BJ (cell line): ENCODE measurements around the gene HIVEP2. TPM values are rescaled to one million over a fixed set of nuclear protein-coding genes. Genes with fewer than 3 reads are reported as not detected.

Experiments used
- CTCF ChIA-PET: fragments of 350-600 bp; formaldehyde crosslinking; extraction: SDS; loops from one replicate; lab custom pipeline; 2021; ENCODE audit warnings: antibody characterized with exemption, inconsistent platforms; lab: Yijun Ruan, JAX
- POLR2A ChIA-PET: fragments of 300-600 bp; sonication (Branson Sonifier 250); formaldehyde crosslinking; extraction: SDS; loops from one replicate; lab custom pipeline; 2021; ENCODE audit warnings: antibody characterized with exemption; lab: Charles Lee
- DNase-seq: peaks from one replicate; pipeline ENCODE4 v3.0.0-alpha.2; 2011; ENCODE audit warnings: low read depth
- H3K27me3 ChIP-seq: 2 replicates; pipeline ENCODE4 v1.6.0; 2011; ENCODE audit warnings: low read length; ENCODE audit not compliant: control insufficient read depth, insufficient read depth
- H3K36me3 ChIP-seq: 2 replicates; pipeline ENCODE4 v1.5.1; 2011; ENCODE audit warnings: low read length; ENCODE audit not compliant: control insufficient read depth, insufficient read depth
- H3K4me3 ChIP-seq: 2 replicates; pipeline ENCODE4 v1.5.1; 2011; ENCODE audit warnings: low read depth, mild to moderate bottlenecking, control low read depth, low read length
- CTCF ChIP-seq: IDR thresholded peaks from 2 replicates; pipeline ENCODE4 v1.5.1; 2011; ENCODE audit warnings: low read depth, mild to moderate bottlenecking, control low read depth, inconsistent platforms, low read length, moderate library complexity; ENCODE audit not compliant: insufficient read depth
- polyA plus RNA-seq: library from polyadenylated mRNA; depleted of rRNA; stranded (reverse); fragments of >200 nt; gene quantifications from 2 replicates; pipeline ENCODE4 v1.2.3, GENCODE V29; 2011

The HIVEP2 gene
- polyA plus RNA-seq, 1 experiment = 3.7 TPM

GRCh38 chr6:142883011-142883410, 62.0 kb downstream of the HIVEP2 start:
- Histone ChIP-seq H3K4me3 (no peak overlapping the region), H3K27me3 (no peaks in the 10 kb centered on the region), H3K36me3 (no peaks in the 10 kb centered on the region)
- CTCF ChIA-PET = interaction anchor here (1.4 to 2.2 kb wide), 3 partner anchors 11 to 544 kb away, joined by 3 to 6 read pairs (median 6); no protein-coding TSS in a partner anchor
- POLR2A ChIA-PET = no interaction called here
- no peak for DNase-seq
- TF ChIP-seq CTCF = no peak

GRCh38 chr6:142881761-142882160, 63.2 kb downstream of the HIVEP2 start:
- POLR2A ChIA-PET = interaction anchor here (0.6 kb wide), 1 partner anchor 63 kb away, joined by 3 read pairs; the partner anchor contains the start of gene HIVEP2
- Histone ChIP-seq H3K27me3 (no peaks in the 10 kb centered on the region), H3K4me3 (no peak overlapping the region), H3K36me3 (no peaks in the 10 kb centered on the region)
- no peak for TF ChIP-seq CTCF
- DNase-seq = no peak
- CTCF ChIA-PET = interaction anchor here (0.8 to 2.2 kb wide), 4 partner anchors 9 to 545 kb away, joined by 3 to 6 read pairs (median 6); no protein-coding TSS in a partner anchor

GRCh38 chr6:142881290-142881689, 63.7 kb downstream of the HIVEP2 start:
- ChIA-PET POLR2A (interaction anchor here (0.6 kb wide), 1 partner anchor 64 kb away, joined by 3 read pairs; the partner anchor contains the start of gene HIVEP2), CTCF (interaction anchor here (1.4 to 2.2 kb wide), 2 partner anchors 188 to 546 kb away, joined by 5 to 6 read pairs; no protein-coding TSS in a partner anchor)
- no peak for DNase-seq
- H3K27me3 ChIP-seq = no peaks in the 10 kb centered on the region
- no peak overlapping the region for H3K4me3 ChIP-seq
- H3K36me3 ChIP-seq = no peaks in the 10 kb centered on the region
- TF ChIP-seq CTCF = no peak

- no peak for DNase-seq
- Histone ChIP-seq H3K27me3 (no peaks in the 10 kb centered on the region), H3K4me3 (no peak overlapping the region), H3K36me3 (no peaks in the 10 kb centered on the region)
- no peak for TF ChIP-seq CTCF
- ChIA-PET POLR2A (no interaction called here), CTCF (interaction anchor here (1.5 kb wide), 1 partner anchor 69 kb away, joined by 4 read pairs; no protein-coding TSS in a partner anchor)
Observed at GRCh38 chr6:142880201-142880600, 64.8 kb downstream of the HIVEP2 start.

- no peak for DNase-seq
- Histone ChIP-seq H3K36me3 (no peaks in the 10 kb centered on the region), H3K4me3 (no peak overlapping the region), H3K27me3 (no peaks in the 10 kb centered on the region)
- CTCF ChIA-PET = interaction anchor here (1.5 kb wide), 1 partner anchor 68 kb away, joined by 4 read pairs; no protein-coding TSS in a partner anchor
- TF ChIP-seq CTCF = no peak
- POLR2A ChIA-PET = no interaction called here
Observed at GRCh38 chr6:142879527-142879926, 65.4 kb downstream of the HIVEP2 start.
